K562 (cell line): ENCODE data around the gene RNF166. TPM values are rescaled to one million over a fixed set of nuclear protein-coding genes. Genes with fewer than 3 reads are reported as not detected.

Experiments used
- BHLHE40 ChIP-seq: IDR thresholded peaks from 2 replicates; pipeline ENCODE4 v1.6.1; 2011; ENCODE audit warnings: low read length, improper control_type of control experiment
- CBX1 ChIP-seq: sonication (generic); IDR thresholded peaks from 2 replicates; pipeline ENCODE4 v1.6.1; 2016; ENCODE audit warnings: antibody characterized with exemption, low read depth, mild to moderate bottlenecking
- ELF2 ChIP-seq: fragments of 250-450 bp; sonication (Bioruptor Pico); IDR thresholded peaks from 2 replicates; pipeline ENCODE4 v1.5.0; 2021; ENCODE audit warnings: mild to moderate bottlenecking
- FOS ChIP-seq: IDR thresholded peaks from 3 replicates; pipeline ENCODE4 v1.6.1; 2011; ENCODE audit not compliant: insufficient read length; ENCODE audit errors: extremely low read depth
- GATAD2A ChIP-seq: fragments of 450-650 bp; IDR thresholded peaks from 2 replicates; pipeline ENCODE4 v1.6.1; 2017
- HMG20A ChIP-seq: fragments of 450-650 bp; formaldehyde crosslinking; conservative IDR thresholded peaks from 2 replicates; pipeline ENCODE4 v1.4.0; 2020; ENCODE audit warnings: mild to moderate bottlenecking, mixed read lengths
- KAT7 ChIP-seq: sonication (generic); formaldehyde crosslinking; IDR thresholded peaks from 2 replicates; pipeline ENCODE4 v1.8.0; 2022; ENCODE audit warnings: missing genetic modification reagents, mild to moderate bottlenecking, borderline replicate concordance
- L3MBTL2 ChIP-seq: fragments of 450-650 bp; IDR thresholded peaks from 2 replicates; pipeline ENCODE4 v1.6.1; 2016; ENCODE audit warnings: mild to moderate bottlenecking, moderate library complexity
- NFE2L1 ChIP-seq: fragments of 450-650 bp; IDR thresholded peaks from 2 replicates; pipeline ENCODE4 v1.6.1; 2016; ENCODE audit warnings: missing genetic modification characterization, low read depth, mild to moderate bottlenecking, missing compliant biosample characterization, moderate library complexity, borderline replicate concordance
- NONO ChIP-seq, 2 experiments: fragments of 200-400 bp in 1 of 2; fragments of 450-650 bp in 1 of 2; formaldehyde crosslinking in 1 of 2; IDR thresholded peaks; 2 replicates each; pipeline ENCODE4 v1.6.1; 2017; ENCODE audit warnings: low read depth in 2 of 2, mild to moderate bottlenecking in 2 of 2, moderate library complexity in 2 of 2, low read length in 1 of 2
- OTX1 ChIP-seq: fragments of 450-650 bp; formaldehyde crosslinking; IDR thresholded peaks from 2 replicates; pipeline ENCODE4 v1.4.0; 2022; ENCODE audit warnings: mild to moderate bottlenecking
- REST ChIP-seq, 2 experiments: fragments of 450-650 bp; formaldehyde crosslinking in 1 of 2; IDR thresholded peaks; 2 replicates each; pipeline versions ENCODE4 v1.4.0 to v1.6.1; 2014 to 2020; ENCODE audit warnings: mild to moderate bottlenecking in 2 of 2, borderline replicate concordance in 1 of 2, low read depth in 1 of 2
- SMAD2 ChIP-seq: fragments of 150-350 bp; IDR thresholded peaks from 2 replicates; pipeline ENCODE4 v1.6.1; 2014; ENCODE audit warnings: low read depth, mild to moderate bottlenecking, low read length
- U2AF1 ChIP-seq: fragments of 200-400 bp; formaldehyde crosslinking; optimal IDR thresholded peaks from 2 replicates; pipeline ENCODE3; 2017; ENCODE audit warnings: mild to moderate bottlenecking, low read depth, low read length, moderate library complexity
- polyA plus RNA-seq, 8 experiments: library from polyadenylated mRNA; depleted of rRNA in 4 of 8; stranded (reverse) in 5 of 8; unstranded in 3 of 8; fragments of >200 nt; fragmentation: Nextera tagmentation in 2 of 8; fragmentation: Illumina TruSeq in 1 of 8; extraction: Ambion mirVana in 2 of 8; extraction: Trizol in 1 of 8; gene quantifications; 2 replicates each; pipeline versions ENCODE4 v1.2.1 to v1.2.3, GENCODE V29; 2011 to 2014; ENCODE audit warnings: inconsistent platforms in 1 of 8, missing spikeins in 1 of 8
- total RNA-seq, 7 experiments: library from RNA; depleted of rRNA in 6 of 7; stranded (reverse); fragments of >200 nt in 6 of 7; fragmentation: Illumina TruSeq in 2 of 7; extraction: Trizol in 2 of 7; gene quantifications; 2 replicates each; pipeline versions ENCODE4 v1.2.1 to v1.2.3, GENCODE V29; 2011 to 2021; ENCODE audit warnings: low replicate concordance in 1 of 7
- TF ChIP-seq, protein P1 (sequence below): sonication (generic); formaldehyde crosslinking; IDR thresholded peaks from 2 replicates; pipeline ENCODE4 v1.8.1; 2023; ENCODE audit warnings: missing genetic modification reagents, mild to moderate bottlenecking, borderline replicate concordance

Gene RNF166
- total and polyA plus RNA-seq, 9 of the 15 experiments (the other 6 are each of a cell fraction or from before 2014, with no cell fraction given) = 0.56 to 60.3 (median 19.5) TPM

GRCh38 chr16:88662843-88663606, 43.2 kb downstream of the RNF166 start, which contains the start of gene MVD (continued):
- TF ChIP-seq REST (IDR thresholded peaks at IDR 0.05; ENCODE audit: borderline replicate concordance) (no peak), REST (CRISPR knock-in tag; IDR thresholded peaks at IDR 0.05; ENCODE audit: low read depth) (peak; percentile 53), OTX1 (peak; percentile 71; the same call in 1 of the 2 replicates), L3MBTL2 (peak; percentile 84), KAT7 (CRISPR knock-in tag) (peak; percentile 98; the same call in 1 of the 2 replicates), ELF2 (peak; percentile 84), CBX1 (peak; percentile 83; the same call in 1 of the 2 replicates), U2AF1 (peak; percentile 69), FOS (peak; percentile 97), GATAD2A (peak; percentile 92), NONO (IDR thresholded peaks at IDR 0.05; ENCODE audit: low read depth in 2 of 2, low read length in 1 of 2) (peak; percentile 37 to 88; a peak in 3 of 4 replicates), NFE2L1 (no peak), BHLHE40 (peak; percentile 90), HMG20A (CRISPR knock-in tag) (no peak), SMAD2 (no peak)
- TF ChIP-seq, protein P1, sequence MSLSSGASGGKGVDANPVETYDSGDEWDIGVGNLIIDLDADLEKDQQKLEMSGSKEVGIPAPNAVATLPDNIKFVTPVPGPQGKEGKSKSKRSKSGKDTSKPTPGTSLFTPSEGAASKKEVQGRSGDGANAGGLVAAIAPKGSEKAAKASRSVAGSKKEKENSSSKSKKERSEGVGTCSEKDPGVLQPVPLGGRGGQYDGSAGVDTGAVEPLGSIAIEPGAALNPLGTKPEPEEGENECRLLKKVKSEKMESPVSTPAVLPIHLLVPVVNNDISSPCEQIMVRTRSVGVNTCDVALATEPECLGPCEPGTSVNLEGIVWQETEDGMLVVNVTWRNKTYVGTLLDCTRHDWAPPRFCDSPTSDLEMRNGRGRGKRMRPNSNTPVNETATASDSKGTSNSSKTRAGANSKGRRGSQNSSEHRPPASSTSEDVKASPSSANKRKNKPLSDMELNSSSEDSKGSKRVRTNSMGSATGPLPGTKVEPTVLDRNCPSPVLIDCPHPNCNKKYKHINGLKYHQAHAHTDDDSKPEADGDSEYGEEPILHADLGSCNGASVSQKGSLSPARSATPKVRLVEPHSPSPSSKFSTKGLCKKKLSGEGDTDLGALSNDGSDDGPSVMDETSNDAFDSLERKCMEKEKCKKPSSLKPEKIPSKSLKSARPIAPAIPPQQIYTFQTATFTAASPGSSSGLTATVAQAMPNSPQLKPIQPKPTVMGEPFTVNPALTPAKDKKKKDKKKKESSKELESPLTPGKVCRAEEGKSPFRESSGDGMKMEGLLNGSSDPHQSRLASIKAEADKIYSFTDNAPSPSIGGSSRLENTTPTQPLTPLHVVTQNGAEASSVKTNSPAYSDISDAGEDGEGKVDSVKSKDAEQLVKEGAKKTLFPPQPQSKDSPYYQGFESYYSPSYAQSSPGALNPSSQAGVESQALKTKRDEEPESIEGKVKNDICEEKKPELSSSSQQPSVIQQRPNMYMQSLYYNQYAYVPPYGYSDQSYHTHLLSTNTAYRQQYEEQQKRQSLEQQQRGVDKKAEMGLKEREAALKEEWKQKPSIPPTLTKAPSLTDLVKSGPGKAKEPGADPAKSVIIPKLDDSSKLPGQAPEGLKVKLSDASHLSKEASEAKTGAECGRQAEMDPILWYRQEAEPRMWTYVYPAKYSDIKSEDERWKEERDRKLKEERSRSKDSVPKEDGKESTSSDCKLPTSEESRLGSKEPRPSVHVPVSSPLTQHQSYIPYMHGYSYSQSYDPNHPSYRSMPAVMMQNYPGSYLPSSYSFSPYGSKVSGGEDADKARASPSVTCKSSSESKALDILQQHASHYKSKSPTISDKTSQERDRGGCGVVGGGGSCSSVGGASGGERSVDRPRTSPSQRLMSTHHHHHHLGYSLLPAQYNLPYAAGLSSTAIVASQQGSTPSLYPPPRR = peak; percentile 87; the same call in 1 of the 2 replicates
